AG20443 (cell line): ENCODE measurements around the gene PRRC2B.
"Not testable (repeated sequence)": the region's sequence is repeated elsewhere in the genome, so short reads cannot be mapped to it uniquely, and the experiment has no call there.

ENCODE experiments used
- DNase-seq: peaks from one replicate; pipeline ENCODE4 v3.0.0; 2012; ENCODE audit warnings: low spot score, mixed read lengths

Gene PRRC2B

DNA sequence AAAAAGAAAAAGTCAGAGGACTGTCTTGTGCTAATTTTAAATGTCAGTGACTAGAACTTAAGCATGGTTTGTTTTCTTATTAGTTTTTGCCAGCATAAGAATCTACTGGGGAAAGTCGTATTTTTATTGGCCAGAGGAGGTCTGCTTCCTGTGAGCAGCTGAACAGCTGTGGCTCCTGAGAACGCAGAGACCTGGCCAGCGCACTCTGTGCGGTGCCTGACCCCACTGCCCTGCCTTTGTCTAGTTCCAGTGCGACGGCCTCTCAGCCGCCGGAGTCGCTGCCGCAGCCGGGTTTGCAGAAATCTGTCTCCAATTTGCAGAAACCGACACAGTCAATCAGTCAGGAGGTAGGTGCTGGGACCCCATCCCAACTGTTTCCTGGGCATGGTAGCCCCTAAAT lies 42.5 kb downstream of the PRRC2B start:
- no peak for DNase-seq

DNA sequence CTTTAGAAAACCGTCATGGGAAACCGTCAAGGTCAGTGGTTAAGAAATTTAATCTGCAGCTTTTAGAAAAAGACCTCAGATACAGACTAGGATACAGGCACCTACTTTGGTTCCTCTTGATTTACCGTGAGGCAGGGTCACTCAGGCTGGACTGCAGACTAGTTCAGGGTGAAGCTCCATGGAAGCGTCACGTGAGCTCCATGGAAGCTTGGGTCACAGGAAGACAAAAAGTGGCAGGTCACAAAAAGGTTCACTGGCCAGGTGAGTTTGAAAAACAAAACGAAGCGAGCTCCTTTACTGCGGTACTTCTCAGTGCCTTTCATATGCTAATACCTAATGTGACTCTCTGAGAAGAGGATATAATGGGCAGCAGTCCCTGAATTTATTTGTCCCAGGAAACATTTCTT lies 43.0 kb downstream of the PRRC2B start:
- DNase-seq: no peak

DNA sequence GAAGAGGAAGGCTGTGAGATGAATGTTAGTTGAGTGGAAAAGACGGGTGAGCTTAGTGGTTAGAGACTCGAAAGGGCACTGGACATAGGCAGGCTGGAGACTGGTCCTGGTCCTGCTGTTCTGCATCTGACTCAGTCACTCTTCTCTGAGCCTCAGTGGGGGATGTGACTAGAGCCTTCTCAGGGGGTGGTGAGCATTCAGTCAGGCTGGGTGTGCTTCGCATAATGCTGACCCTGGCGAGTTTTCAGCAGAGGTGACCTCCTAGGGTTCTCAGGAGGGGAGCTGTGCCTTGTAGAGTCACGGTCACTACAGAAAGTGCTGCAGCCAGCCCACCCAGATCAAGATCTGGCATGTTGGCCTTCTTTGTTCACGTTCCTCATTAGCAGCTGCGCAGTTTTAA lies 44.3 kb downstream of the PRRC2B start:
- DNase-seq: peak; percentile 5

GRCh38 chr9:131439224-131439623 lies 45.3 kb downstream of the PRRC2B start:
- peak; percentile 2 for DNase-seq

DNA sequence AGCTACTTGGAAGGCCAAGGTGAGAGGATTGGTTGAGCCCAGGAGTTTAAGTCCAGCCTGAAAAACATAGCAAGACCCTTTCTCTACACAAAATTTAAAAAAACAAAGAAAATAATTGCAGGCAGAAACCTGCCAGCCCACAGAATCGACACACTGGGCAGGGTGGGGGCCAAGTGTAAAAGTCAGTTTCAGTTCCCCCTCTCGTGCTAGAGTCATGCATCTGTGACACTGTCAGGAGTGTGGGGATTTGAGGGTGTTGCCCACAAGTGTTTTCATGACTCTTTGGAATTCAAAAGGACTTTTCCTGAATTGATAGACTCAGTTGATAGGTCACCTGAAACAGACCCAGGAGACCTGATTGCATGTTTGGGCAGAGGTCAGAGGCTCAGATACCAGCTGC lies 47.6 kb downstream of the PRRC2B start:
- DNase-seq: no peak

- peak; percentile 3 for DNase-seq
Measured at GRCh38 chr9:131442351-131442750, 48.5 kb downstream of the PRRC2B start.

- DNase-seq: no peak
Measured at GRCh38 chr9:131443648-131444047, 49.8 kb downstream of the PRRC2B start.

DNA sequence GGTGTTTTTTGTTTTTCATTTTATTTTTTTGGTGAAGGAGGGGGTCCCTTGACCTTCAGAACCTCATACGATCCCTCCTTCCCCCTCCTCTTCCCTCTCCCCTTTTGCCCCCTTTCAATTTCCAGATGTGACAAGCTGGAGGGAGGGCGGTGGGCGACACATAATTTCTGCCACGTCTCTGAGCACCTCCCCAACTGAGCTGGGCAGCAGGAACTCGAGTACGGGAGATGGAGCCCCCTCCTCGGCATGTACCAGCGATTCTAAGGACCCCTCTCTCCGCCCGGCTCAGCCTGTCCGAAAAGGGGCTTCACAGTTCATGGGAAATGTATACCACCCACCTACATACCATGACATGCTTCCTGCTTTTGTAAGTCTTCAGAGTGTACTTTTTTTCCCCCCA lies 52.4 kb downstream of the PRRC2B start:
- DNase-seq: peak; percentile 1

DNA sequence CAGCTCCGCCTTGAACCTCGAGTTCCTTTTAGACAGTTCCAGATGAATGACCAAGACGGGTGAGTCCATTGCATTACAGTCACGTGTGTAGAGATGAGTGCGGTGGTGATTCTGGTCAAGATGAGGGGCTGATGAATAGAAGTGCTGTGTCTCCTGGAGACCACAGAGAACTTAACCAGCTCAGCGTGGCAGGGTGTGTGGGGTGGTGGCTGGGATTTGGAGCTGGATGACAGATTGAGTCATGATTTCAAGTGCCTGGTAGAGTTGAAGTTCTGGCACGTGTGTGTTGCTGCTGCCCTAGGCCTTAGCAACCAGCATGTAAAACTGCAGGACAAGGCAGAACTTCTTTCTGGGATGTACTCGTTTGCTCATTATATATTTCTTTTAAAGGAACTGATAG lies 53.3 kb downstream of the PRRC2B start:
- peak; percentile 43 for DNase-seq

GRCh38 chr9:131447600-131447999 lies 53.7 kb downstream of the PRRC2B start:
- peak; percentile 5 for DNase-seq

DNA sequence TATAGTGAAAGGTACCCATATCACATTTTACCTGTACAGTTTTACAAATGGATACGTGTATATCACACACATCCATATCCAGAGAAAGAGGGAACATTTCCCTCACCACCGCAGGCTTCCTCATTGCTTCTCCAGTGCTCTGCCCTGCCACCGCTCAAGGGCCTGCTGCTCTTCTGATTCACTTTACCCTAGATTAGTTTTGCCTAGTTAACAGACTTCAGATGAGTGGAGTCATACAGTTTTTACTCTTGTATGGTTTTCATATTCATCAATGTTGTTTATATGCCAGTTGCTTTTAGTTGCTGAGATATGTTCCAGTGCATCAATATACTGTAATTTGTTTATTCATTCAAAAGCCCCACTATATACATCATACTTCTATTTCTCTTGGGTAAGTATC lies 54.9 kb downstream of the PRRC2B start:
- DNase-seq: peak; percentile 2

DNA sequence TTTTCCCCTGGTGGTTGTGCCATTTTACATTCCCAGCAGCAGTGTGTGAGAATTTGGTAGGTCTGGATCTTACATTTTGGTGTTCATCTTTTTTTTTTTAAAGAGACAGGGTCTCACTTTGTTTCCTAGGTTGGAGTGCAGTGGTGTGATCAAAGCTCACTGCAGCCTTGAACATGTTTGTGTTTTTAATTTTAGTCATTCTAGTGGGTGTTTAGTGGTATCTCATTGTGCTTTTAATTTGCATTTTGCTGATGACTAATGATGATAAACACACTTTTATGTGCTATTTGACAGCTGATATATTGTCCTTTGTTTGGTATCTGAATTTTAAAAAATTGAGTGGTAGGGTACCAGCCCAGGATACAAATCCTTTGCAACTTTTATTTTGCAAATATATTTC lies 55.4 kb downstream of the PRRC2B start:
- DNase-seq: no peak

GRCh38 chr9:131454028-131454427 lies 60.1 kb downstream of the PRRC2B start:
- no peak for DNase-seq

DNA sequence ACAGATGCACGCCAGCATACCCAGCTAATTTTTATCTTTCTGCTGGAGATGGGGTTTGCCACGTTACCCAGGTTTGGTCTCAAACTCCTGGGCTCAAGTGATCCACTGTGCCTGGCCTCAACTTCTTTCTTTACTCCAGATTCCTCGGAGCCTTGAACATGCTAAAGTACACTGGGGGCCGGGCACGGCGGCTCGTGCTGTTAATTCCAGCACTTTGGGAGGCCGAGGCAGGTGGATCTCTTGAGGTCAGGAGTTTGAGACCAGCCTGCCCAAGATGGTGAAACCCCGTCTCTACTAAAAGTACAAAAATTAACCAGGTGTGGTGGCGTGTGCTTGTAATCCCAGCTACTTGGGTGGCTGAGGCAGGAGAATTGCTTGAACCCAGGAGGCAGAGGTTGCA lies 61.8 kb downstream of the PRRC2B start:
- not testable (repeated sequence) for DNase-seq

- no peak for DNase-seq
Measured at GRCh38 chr9:131457746-131458145, 63.9 kb downstream of the PRRC2B start.

DNA sequence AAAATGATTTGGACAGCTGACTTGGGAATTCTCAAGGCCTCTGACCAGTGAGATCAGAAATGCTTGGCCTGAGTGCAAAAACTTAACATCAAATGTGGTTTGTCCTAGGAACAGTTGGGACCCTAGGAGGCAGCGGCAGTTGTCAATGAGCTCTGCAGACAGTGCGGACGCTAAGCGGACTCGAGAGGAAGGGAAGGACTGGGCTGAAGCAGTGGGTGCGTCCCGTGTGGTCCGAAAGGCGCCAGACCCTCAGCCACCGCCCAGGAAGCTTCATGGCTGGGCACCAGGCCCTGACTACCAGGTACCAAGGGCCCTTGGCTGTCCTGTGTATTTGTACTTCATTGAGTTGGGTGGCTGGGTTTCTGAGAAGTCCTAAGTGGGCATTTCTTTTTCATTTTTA lies 65.2 kb downstream of the PRRC2B start:
- no peak for DNase-seq

- DNase-seq: no peak
Measured at GRCh38 chr9:131461166-131461565, 67.3 kb downstream of the PRRC2B start.

GRCh38 chr9:131464354-131465000 lies 70.6 kb downstream of the PRRC2B start:
- no peak for DNase-seq

GRCh38 chr9:131465401-131465800 lies 71.5 kb downstream of the PRRC2B start:
- no peak for DNase-seq

DNA sequence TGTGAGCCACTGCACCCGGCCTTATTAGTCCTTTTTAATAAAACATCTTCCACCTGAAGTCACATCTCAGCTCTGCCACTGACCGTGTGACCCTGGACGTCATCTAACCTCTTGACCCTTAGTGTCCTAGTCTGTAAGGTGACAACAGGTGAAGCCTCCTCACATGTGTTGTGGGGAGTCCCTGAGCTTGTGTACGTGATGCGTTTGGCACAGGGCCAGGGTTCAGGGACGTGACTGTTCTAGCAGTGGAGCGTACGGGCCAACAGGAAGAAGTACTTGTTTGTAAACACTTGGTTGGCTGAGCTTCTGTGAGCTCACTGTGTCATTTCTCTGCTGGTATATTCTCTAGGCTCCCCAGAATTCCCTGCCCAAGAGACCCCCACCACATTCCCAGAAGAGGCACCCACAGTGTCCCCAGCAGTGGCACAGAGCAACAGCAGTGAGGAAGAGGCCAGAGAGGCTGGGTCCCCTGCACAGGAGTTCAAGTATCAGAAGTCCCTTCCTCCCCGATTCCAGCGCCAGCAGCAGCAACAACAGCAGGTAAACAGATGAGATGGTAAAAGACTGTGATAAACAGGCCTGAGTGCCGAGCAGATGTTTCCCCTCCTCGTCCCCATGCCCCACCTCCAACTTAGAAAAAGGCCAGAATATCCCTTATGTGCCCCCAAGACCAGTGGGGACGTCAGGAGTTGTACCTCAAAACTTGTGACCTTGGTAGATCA lies 73.5 kb downstream of the PRRC2B start:
- no peak for DNase-seq

DNA sequence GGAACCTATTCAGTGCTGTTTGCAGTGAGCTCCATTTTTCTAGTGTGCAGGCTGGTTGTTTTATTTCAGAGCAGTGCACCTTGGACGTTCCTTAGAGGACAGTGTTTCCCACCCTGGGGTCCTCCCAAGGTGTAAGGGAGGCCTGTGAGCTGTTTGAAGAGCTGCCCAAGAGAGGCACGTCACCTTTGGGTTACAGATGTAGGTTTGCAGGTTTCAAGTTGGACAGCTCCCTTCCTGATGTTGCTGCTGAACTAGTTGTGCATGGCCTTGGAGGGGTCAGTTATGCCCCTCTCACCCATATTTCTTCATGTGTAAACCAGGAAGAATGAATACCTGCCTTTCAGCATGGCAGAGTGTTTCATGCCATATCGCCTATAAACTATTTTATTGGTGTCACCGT lies 74.1 kb downstream of the PRRC2B start:
- DNase-seq: no peak

DNA sequence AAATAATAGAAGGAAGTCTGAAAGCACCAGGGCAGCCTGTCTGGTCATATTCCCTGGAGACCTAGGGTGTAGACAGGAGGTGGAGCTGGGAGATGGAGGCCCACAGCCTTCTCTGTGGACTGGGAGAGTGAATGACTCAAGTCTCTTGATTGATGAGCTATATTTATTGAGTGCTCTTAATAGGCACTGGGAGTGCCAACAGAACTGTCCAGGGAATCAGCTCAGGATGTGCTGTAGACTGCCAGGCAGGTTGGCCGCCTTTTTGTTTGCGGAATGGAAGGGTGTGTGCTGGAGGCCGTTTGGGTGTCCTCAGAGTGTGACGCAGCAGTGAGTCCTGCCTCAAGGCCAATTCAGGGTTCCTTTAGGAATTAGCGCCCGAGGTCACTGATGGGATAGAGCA lies 75.5 kb downstream of the PRRC2B start:
- DNase-seq: no peak

GRCh38 chr9:131469951-131470350 lies 76.1 kb downstream of the PRRC2B start:
- DNase-seq: no peak

DNA sequence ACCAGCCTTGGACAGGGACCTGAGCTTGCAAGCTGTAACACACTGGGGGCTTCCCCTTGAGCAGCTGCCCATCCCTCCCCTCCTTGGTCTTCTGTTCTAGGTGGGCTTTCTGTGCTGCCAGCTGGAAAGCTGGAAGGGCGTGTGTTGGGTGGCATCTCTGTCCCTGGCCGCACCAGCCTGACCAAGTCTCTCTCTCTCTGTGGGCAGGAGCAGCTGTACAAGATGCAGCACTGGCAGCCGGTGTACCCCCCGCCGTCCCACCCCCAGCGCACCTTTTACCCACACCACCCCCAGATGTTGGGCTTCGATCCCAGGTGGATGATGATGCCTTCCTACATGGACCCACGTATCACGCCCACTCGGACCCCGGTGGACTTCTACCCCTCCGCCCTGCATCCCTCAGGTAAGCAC lies 76.7 kb downstream of the PRRC2B start:
- no peak for DNase-seq
